ENCODE results near the gene CEP97.
"Not testable (repeated sequence)": the region's sequence is repeated elsewhere in the genome, so short reads cannot be mapped to it uniquely, and the experiment has no call there.

CEP97 gene

GRCh38 chr3:101701696-101702634 lies 22.4 kb upstream of the CEP97 start:
- DNase-seq (ENCODE audit: low read depth), result no peak

GRCh38 chr3:101702726-101703125 lies 21.7 kb upstream of the CEP97 start:
- DNase-seq (ENCODE audit: low read depth), result no peak

- no peak for DNase-seq (ENCODE audit: low read depth)
Measured at GRCh38 chr3:101703169-101703568, 21.2 kb upstream of the CEP97 start.

DNA sequence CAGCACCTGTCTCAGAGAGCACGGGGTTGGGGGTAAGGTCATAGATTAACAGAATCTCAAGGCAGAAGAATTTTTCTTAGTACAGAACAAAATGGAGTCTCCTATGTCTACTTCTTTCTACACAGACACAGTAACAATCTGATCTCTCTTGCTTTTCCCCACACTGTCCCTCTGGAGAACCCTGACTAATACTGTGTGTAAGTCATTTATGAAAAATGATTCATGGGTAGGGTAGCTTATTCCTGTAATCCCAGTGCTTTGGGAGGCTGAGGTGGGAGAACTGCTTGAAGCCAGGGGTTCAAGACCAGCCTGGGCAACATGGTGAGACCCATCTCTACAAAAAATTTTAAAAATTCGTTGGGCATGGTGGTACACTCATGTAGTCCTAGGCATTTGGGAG lies 19.8 kb upstream of the CEP97 start:
- DNase-seq (ENCODE audit: low read depth), result not testable (repeated sequence)

DNA sequence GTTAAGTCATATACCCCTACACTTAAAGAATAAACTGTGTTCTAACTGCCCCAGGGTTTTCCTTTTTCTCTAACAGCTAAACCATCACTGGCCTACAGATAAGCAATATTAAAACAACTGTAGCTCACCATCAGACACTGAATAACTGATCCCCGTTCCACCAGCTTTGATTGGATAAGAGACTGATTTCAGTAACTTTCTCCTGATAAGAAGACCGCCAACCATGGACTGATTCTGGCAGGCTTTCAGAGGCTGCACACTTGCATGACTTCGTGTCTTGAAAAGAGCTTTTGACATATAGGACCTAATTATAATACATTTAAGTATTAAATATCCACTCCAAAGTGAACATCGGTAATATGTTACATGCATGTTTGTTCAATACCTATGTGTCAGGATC lies 15.3 kb upstream of the CEP97 start:
- no peak for DNase-seq (ENCODE audit: low read depth)

GRCh38 chr3:101718455-101718854 lies 6.0 kb upstream of the CEP97 start:
- no peak for DNase-seq (ENCODE audit: low read depth)

- peak; percentile 47 for DNase-seq (ENCODE audit: low read depth)
Measured at GRCh38 chr3:101719604-101720185, 4.7 kb upstream of the CEP97 start.

GRCh38 chr3:101720851-101721840 lies 3.3 kb upstream of the CEP97 start:
- peak; percentile 18 for DNase-seq (ENCODE audit: low read depth)

GRCh38 chr3:101722394-101723173 lies 1.8 kb upstream of the CEP97 start:
- DNase-seq (ENCODE audit: low read depth), result no peak

GRCh38 chr3:101725194-101725889 lies 928 bp downstream of the CEP97 start:
- no peak for DNase-seq (ENCODE audit: low read depth)

DNA sequence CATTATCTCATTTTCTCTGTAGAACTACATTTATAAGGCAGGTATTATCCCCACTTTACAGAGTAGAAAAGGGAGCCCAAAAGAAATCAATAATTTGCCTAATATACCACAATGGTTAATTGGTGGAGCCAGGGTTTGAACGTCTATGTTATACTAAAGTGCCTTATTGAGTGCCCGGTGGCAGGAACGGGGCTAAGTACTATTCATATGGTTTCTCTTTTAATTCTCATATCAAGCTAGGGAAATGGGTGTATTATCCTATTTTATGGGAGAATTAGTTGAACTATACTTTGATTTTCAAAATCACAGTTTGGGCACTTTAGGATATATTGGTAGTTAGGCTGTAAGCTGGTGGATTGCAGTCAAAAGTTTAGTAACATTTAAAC lies 1.5 kb downstream of the CEP97 start:
- DNase-seq (ENCODE audit: low read depth), result no peak

DNA sequence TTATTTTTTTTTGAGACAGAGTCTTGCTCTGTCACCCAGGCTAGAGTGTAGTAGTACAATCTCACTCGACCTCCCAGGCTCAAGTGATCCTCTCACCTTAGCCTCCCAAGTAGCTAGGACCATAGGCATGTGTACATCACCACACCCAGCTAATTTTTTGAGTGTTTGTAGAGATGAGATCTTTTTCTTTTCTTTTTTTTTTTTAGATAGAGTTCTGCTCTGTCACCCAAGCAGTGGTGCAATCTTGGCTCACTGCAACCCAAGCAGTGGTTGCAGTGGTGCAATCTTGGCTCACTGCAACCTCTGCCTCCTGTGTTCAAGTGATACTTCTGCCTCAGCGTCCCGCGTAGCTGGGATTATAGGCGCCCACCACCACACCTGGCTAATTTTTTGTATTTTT lies 5.2 kb downstream of the CEP97 start:
- DNase-seq (ENCODE audit: low read depth), result peak; percentile 3

DNA sequence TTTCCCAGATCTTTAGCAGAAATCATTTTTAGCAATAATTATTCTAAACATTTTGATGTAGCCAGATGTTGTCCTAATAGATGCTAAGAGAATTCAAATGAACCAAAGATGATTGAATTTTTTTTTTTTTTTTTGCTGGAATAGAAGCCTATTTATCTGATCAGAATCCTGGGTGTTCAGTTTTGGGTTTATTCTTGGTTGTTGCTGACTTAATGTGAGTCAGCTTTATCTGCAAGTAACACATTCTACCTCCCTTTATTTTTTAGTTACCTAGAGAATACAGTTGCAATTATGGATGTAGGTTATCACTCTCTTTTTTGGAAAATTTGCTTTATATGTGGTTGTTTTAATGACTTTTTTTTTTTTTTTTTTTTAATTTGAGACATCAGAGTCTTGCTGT lies 6.4 kb downstream of the CEP97 start:
- no peak for DNase-seq (ENCODE audit: low read depth)

- no peak for DNase-seq (ENCODE audit: low read depth)
Measured at GRCh38 chr3:101732240-101732641, 7.8 kb downstream of the CEP97 start.

- DNase-seq (ENCODE audit: low read depth), result no peak
Measured at GRCh38 chr3:101735833-101736232, 11.4 kb downstream of the CEP97 start.

DNA sequence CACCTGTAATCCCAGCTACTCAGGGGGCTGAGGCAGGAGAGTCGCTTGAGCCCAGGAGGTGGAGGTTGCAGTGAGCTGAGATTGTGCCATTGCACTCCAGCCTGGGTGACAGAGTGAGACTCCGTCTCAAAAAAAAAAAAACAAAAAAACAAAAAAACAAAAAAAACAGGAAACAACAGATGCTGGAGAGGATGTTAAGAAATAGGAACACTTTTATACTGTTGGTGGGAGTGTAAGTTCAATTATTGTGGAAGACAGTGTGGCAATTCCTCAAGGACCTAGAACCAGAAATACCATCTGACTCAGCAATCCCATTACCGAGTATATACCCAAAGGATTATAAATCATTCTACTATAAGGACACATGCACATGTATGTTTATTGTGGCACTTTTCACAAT lies 17.5 kb downstream of the CEP97 start:
- DNase-seq (ENCODE audit: low read depth), result not testable (repeated sequence)

GRCh38 chr3:101744811-101745210 lies 20.4 kb downstream of the CEP97 start:
- DNase-seq (ENCODE audit: low read depth), result no peak

DNA sequence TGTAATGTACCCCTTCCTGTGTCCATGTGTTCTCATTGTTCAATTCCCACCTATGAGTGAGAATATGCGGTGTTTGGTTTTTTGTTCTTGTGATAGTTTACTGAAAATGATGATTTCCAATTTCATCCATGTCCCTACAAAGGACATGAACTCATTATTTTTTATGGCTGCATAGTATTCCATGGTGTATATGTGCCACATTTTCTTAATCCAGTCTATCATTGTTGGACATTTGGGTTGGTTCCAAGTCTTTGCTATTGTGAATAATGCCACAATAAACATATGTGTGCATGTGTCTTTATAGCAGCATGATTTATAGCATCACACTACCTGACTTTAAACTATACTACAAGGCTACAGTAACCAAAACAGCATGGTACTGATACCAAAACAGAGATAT lies 21.5 kb downstream of the CEP97 start:
- not testable (repeated sequence) for DNase-seq (ENCODE audit: low read depth)

DNA sequence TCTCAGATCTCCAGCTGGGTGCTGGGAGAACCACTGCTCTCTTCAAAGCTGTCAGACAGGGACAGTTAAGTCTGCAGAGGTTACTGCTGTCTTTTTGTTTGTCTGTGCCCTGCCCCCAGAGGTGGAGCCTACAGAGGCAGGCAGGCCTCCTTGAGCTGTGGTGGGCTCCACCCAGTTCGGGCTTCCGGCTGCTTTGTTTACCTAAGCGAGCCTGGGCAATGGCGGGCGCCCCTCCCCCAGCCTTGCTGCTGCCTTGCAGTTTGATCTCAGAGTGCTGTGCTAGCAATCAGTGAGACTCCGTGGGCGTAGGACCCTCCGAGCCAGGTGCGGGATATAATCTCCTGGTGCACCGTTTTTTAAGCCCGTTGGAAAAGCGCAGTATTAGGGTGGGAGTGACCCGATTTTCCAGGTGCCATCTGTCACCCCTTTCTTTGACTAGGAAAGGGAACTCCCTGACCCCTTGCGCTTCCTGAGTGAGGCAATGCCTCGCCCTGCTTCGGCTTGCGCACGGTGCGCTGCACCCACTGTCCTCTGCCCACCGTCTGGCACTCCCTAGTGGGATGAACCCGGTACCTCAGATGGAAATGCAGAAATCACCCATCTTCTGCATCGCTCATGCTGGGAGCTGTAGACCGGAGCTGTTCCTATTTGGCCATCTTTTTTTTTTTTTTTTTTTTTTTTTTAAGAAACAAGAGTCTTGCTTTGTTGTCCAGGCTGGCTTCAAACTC lies 29.1 kb downstream of the CEP97 start:
- not testable (repeated sequence) for DNase-seq (ENCODE audit: low read depth)

GRCh38 chr3:101758224-101758623 lies 33.8 kb downstream of the CEP97 start:
- no peak for DNase-seq (ENCODE audit: low read depth)

Data from fibroblast of gingiva (primary cell).